Common myeloid progenitor, CD34-positive (primary cell): ENCODE measurements around the gene PTPRN2.

ENCODE experiments used
- CTCF ChIA-PET: fragments of 350-600 bp; sonication (Branson Sonifier 250); formaldehyde crosslinking; loops from one replicate; lab custom pipeline; 2021; ENCODE audit warnings: antibody characterized with exemption; lab: Charles Lee
- POLR2A ChIA-PET: fragments of 350-600 bp; sonication (Branson Sonifier 250); formaldehyde crosslinking; loops from one replicate; lab custom pipeline; 2021; ENCODE audit warnings: antibody characterized with exemption; lab: Charles Lee
- DNase-seq, 3 donors: peaks; one replicate each; pipeline versions ENCODE4 v3.0.0 to v3.0.0-alpha.2; 2013
- H3K27ac ChIP-seq, 2 experiments: 1 replicate in 1 of 2; 2 replicates in 1 of 2; pipeline ENCODE4 v1.7.0; 2013; ENCODE audit warnings: inconsistent platforms in 2 of 2, low read length in 2 of 2, mild to moderate bottlenecking in 2 of 2, low read depth in 1 of 2, moderate library complexity in 1 of 2; ENCODE audit not compliant: severe bottlenecking in 2 of 2, insufficient read depth in 1 of 2, poor library complexity in 1 of 2
- H3K27me3 ChIP-seq, 5 experiments: replicated peaks in 2 of 5; 1 replicate in 3 of 5; 2 replicates in 2 of 5; pipeline versions ENCODE4 v1.6.1 to v1.7.0; 2013; ENCODE audit warnings: low read length in 4 of 5, mild to moderate bottlenecking in 2 of 5, moderate library complexity in 2 of 5, inconsistent platforms in 1 of 5; ENCODE audit not compliant: insufficient read depth in 5 of 5, control insufficient read depth in 4 of 5
- H3K36me3 ChIP-seq, 4 experiments: 1 replicate in 2 of 4; 2 replicates in 2 of 4; pipeline versions ENCODE4 v1.6.1 to v1.7.0; 2013; ENCODE audit warnings: low read length in 3 of 4, control low read depth in 1 of 4, mild to moderate bottlenecking in 1 of 4; ENCODE audit not compliant: control insufficient read depth in 4 of 4, insufficient read depth in 4 of 4
- H3K4me1 ChIP-seq, 4 experiments: 1 replicate in 3 of 4; 2 replicates in 1 of 4; pipeline versions ENCODE4 v1.6.1 to v1.7.1; 2013; ENCODE audit warnings: low read length in 3 of 4, mild to moderate bottlenecking in 3 of 4, control low read depth in 1 of 4, inconsistent platforms in 1 of 4, moderate library complexity in 1 of 4; ENCODE audit not compliant: control insufficient read depth in 4 of 4, insufficient read depth in 4 of 4; ENCODE audit errors: control extremely low read depth in 1 of 4
- H3K4me3 ChIP-seq, 7 experiments: 1 replicate in 4 of 7; 2 replicates in 3 of 7; pipeline versions ENCODE4 v1.5.1 to v1.7.0; 2013; ENCODE audit warnings: mild to moderate bottlenecking in 7 of 7, low read length in 6 of 7, moderate library complexity in 6 of 7, inconsistent platforms in 2 of 7, low read depth in 2 of 7, control low read depth in 1 of 7; ENCODE audit not compliant: insufficient read depth in 4 of 7, control insufficient read depth in 1 of 7; ENCODE audit errors: extremely low read depth in 1 of 7
- H3K9me3 ChIP-seq, 5 experiments: 1 replicate in 4 of 5; 2 replicates in 1 of 5; pipeline versions ENCODE4 v1.6.1 to v1.7.1; 2013; ENCODE audit warnings: low read length in 4 of 5, mild to moderate bottlenecking in 2 of 5, inconsistent platforms in 1 of 5, low read depth in 1 of 5, moderate library complexity in 1 of 5; ENCODE audit not compliant: control insufficient read depth in 4 of 5, insufficient read depth in 2 of 5; ENCODE audit errors: control extremely low read depth in 1 of 5
- WGBS: methylation state at CpG from one replicate; pipeline ENCODE4 v1.1.5; 2013; ENCODE audit not compliant: insufficient coverage; 5-methylcytosine and 5-hydroxymethylcytosine counted together

Gene PTPRN2

DNA sequence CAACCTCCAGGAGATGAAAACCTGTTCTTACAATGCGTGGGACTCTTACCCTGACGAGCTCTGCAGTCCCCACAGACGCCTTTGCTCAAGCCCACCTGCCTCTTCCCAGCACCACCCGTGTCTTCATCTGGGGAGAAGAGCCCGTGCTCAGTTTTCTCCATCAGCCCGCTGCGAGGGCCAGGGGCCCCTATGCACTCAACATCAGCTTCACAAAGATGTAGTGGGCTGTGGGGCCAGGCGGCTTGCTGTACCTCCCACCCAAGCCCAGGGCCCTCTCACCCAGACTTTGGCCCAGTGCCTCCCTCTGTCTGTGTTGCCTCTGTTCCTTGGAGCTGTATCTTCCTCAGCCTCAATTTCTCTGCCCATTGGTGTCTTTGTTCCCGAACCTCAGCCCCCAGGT, 814.3 kb downstream of the PTPRN2 start:
- Histone ChIP-seq H3K9me3 (peaks cover 0 to 8% (median 0%) of the 10 kb centered on the region in 5 experiments), H3K4me3 (no peak overlapping the region), H3K36me3 (no peaks in the 10 kb centered on the region), H3K27ac (no peak overlapping the region), H3K4me1 (no peaks in the 10 kb centered on the region), H3K27me3 (peaks cover 0 to 47% (median 3%) of the 10 kb centered on the region in 5 experiments)
- ChIA-PET CTCF (no interaction called here), POLR2A (no interaction called here)
- DNase-seq: no peak
- WGBS: 89% methylated on average over 7 of the region's 9 CpGs

DNA sequence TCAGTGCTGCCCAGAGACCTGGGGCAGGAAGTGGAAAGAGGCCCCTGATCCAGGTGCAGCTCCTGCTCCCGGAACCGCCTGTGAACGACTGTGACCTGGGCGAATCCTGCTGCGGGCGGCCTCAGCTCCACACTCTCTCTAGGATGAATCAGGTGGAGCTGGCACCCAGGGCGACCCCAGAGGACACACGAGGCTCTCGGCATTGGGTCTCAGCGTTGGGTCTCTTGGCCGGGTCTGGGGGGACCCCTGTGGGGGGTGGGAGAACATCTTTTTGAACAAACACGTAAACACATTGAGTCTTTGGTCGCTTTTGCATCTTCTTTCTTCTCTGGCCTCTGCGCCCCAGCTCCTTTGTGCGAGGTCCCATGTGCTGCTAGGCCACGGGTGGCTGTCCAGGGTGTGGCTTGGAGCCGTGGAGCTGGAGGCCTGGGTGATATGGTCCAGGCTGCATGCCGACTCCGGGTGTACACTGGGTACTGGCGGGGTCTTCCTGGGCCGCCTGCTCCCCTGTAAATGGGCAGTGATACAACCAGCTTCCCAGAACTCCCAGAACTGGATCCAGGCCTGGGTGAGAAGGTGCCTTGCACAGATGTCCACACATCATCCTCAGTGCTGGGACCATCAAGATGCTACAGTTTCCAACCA, 815.0 kb downstream of the PTPRN2 start:
- no peaks in the 10 kb centered on the region for H3K36me3 ChIP-seq
- H3K27me3 ChIP-seq: peaks cover 0 to 52% (median 3%) of the 10 kb centered on the region in 5 experiments
- whole genome bisulfite sequencing: 95% methylated on average over 15 of the region's 21 CpGs
- no peak overlapping the region for H3K27ac ChIP-seq
- CTCF ChIA-PET: no interaction called here
- no peak overlapping the region for H3K4me3 ChIP-seq
- no peaks in the 10 kb centered on the region for H3K4me1 ChIP-seq
- no peak for DNase-seq
- POLR2A ChIA-PET: no interaction called here
- peaks cover 0 to 8% (median 0%) of the 10 kb centered on the region in 5 experiments for H3K9me3 ChIP-seq

DNA sequence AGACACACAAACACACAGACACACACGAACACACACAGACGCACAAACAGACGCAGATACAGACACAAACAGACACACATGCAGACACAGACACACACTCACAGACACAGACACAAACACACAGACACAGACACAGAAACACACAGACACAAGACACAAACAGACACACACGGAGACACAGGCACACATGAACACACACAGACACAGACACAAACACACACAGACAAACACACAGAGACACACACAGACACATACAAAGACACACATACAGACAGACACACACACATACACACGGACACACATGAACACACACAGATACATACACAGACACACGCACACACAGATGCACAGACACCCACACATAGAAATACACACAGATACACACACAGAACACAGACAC, 815.9 kb downstream of the PTPRN2 start:
- no peak overlapping the region for H3K4me3 ChIP-seq
- POLR2A ChIA-PET: no interaction called here
- 100% methylated on average over 2 of the region's 6 CpGs for WGBS
- peaks cover 0 to 8% (median 0%) of the 10 kb centered on the region in 5 experiments for H3K9me3 ChIP-seq
- no peak for DNase-seq
- H3K36me3 ChIP-seq: no peaks in the 10 kb centered on the region
- no peaks in the 10 kb centered on the region for H3K4me1 ChIP-seq
- peaks cover 0 to 53% (median 3%) of the 10 kb centered on the region in 5 experiments for H3K27me3 ChIP-seq
- H3K27ac ChIP-seq: no peak overlapping the region
- CTCF ChIA-PET: no interaction called here

DNA sequence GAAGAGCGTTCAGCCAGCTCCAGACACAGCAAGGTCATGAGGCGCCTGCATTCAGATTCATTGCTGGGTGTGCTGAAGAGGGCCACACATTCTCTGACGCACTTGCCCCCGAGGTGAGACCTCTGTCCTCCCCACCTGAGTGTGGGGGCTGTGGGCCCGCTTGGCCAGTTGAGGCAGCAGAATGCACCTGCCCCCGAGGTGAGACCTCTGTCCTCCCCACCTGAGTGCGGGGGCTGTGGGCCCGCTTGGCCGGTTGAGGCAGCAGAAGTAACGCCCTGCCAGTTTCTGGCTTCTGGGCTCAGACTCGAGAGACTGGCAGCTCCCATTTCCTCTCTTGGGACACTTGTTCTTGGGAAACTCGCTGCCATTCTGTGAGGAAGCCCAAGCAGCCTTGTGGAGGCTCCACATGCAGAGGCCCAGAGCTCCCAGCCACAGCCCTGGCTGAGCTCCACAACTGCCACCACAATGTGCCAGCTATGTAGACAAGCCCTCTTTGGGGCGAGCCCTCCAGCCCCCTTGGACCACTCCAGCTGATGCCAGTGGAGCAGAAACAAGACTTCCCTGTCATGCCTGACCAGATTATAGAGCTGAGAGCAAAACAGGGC, 816.8 kb downstream of the PTPRN2 start:
- Histone ChIP-seq H3K36me3 (no peaks in the 10 kb centered on the region), H3K4me1 (no peaks in the 10 kb centered on the region), H3K4me3 (no peak overlapping the region), H3K27ac (no peak overlapping the region), H3K27me3 (peaks cover 0 to 44% (median 3%) of the 10 kb centered on the region in 5 experiments), H3K9me3 (peaks cover 0 to 9% (median 0%) of the 10 kb centered on the region in 5 experiments)
- ChIA-PET CTCF (no interaction called here), POLR2A (no interaction called here)
- 92% methylated on average over 12 of the region's 13 CpGs for WGBS
- no peak for DNase-seq

DNA sequence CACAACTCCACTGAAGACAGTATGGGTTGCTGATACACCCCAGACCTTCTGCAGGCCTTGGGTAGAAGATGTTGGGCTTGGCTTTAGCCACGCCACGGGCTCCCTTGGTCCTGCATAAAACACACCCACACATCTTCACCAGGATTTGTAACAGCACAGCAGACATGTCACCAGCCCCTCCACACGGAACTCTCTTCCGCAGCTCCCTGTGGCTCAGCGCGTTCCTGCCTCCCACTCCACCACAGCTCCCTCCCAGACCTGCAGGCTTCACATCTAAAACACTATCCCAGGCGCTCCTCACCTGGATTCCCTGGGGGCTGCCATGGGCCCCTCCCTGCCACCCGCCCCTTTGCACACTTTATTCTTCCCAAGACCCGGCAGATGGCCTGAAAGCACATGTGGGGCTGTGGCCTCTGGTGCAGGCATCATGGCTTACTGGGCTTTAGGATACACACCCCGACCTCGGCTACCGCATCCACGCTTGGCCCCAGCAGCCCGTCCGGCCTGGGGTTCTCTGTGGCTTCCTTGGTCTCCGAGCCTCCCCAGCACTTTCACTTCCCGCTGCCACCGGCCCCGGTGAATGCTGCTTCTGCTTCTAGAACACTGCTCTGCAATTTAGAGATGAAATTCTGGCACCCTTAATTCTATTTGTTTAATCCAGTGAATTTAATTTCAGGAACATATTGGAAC, 818.0 kb downstream of the PTPRN2 start:
- Histone ChIP-seq H3K4me1 (no peaks in the 10 kb centered on the region), H3K4me3 (no peak overlapping the region), H3K36me3 (no peaks in the 10 kb centered on the region), H3K27ac (no peak overlapping the region), H3K27me3 (peaks cover 0 to 34% (median 3%) of the 10 kb centered on the region in 5 experiments), H3K9me3 (peaks cover 0 to 16% (median 0%) of the 10 kb centered on the region in 5 experiments)
- ChIA-PET CTCF (no interaction called here), POLR2A (no interaction called here)
- WGBS: 88% methylated on average over 11 of the region's 19 CpGs
- DNase-seq: peak in 2 of 3 donors; percentile 3 to 14

DNA sequence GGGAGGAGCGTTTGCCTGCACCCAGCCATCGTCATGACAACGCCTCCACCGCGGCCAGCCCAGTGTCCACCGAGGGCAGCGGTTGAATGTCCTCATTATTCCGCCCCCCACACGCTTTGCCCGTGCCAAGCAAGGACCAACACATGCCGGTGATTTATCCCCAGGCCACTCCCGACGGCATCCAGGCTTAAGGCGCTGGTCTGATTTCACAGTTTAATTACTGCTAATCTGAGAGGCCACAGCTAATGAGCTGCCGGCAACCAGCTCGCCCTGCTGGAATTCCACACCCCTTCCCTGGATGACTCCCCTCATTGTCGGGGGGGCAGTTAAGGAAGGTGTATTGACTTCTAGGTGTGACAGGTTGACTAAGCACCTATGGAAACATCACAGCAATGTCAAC, 818.5 kb downstream of the PTPRN2 start:
- Histone ChIP-seq H3K9me3 (peaks cover 0 to 16% (median 0%) of the 10 kb centered on the region in 5 experiments), H3K4me1 (no peaks in the 10 kb centered on the region), H3K4me3 (no peak overlapping the region), H3K36me3 (no peaks in the 10 kb centered on the region), H3K27ac (no peak overlapping the region), H3K27me3 (peaks cover 0 to 29% (median 3%) of the 10 kb centered on the region in 5 experiments)
- no peak for DNase-seq
- WGBS: 79% methylated on average over 17 of the region's 17 CpGs
- POLR2A ChIA-PET: no interaction called here
- CTCF ChIA-PET: no interaction called here

DNA sequence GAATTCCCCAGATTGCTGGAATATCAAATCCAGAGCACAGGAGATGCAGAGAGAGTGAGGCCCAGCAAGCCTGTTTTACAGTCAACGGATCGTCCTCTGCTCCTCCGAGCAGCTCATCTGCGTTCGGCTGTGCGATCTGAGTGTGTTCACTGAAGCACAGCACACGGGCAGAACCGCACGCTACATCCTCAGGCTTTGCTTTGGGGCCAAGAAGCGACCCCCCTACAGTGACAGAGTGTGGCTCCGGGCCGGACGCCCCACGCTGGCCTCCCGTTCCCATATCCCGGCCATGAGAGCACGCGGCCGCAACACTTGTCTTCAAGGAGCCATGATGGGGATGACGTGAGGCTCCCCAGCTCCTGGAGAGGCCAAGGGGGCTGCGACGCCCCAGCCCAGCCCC, 819.4 kb downstream of the PTPRN2 start:
- H3K4me3 ChIP-seq: no peak overlapping the region
- H3K4me1 ChIP-seq: no peaks in the 10 kb centered on the region
- H3K27ac ChIP-seq: no peak overlapping the region
- 93% methylated on average over 18 of the region's 22 CpGs for WGBS
- DNase-seq: no peak
- peaks cover 0 to 29% (median 3%) of the 10 kb centered on the region in 5 experiments for H3K27me3 ChIP-seq
- CTCF ChIA-PET: no interaction called here
- POLR2A ChIA-PET: no interaction called here
- peaks cover 0 to 16% (median 0%) of the 10 kb centered on the region in 5 experiments for H3K9me3 ChIP-seq
- H3K36me3 ChIP-seq: no peaks in the 10 kb centered on the region
